ENCODE data around the gene GPHN.

GPHN gene

GRCh38 chr14:67228325-67228984 is 720.5 kb downstream of the GPHN start:
- DNase-seq (ENCODE audit: low read depth, low spot score), result no peak
- no peak overlapping the region for H3K4me3 ChIP-seq (ENCODE audit: low read length)

All from Jurkat, Clone E6-1 (cell line).